ENCODE measurements around the gene PTPRJ.

Gene PTPRJ

GRCh38 chr11:48116437-48117228 lies 136.3 kb downstream of the PTPRJ start:
- H3K4me3 ChIP-seq (ENCODE audit: low read depth, low read length), result no peak overlapping the region
- TF ChIP-seq CTCF (IDR thresholded peaks at IDR 0.05; ENCODE audit: low read depth, low read length), result peak; percentile 37; the same call in 1 of the 2 replicates

GRCh38 chr11:48122246-48122645 lies 141.9 kb downstream of the PTPRJ start:
- H3K4me3 ChIP-seq (ENCODE audit: low read depth, low read length), result no peak overlapping the region

GRCh38 chr11:48122656-48123055 lies 142.3 kb downstream of the PTPRJ start:
- TF ChIP-seq CTCF (IDR thresholded peaks at IDR 0.05; ENCODE audit: low read depth, low read length), result no peak
- H3K4me3 ChIP-seq (ENCODE audit: low read depth, low read length), result no peak overlapping the region

More at GRCh38 chr11:48122246-48122645, 141.9 kb downstream of the PTPRJ start:
- TF ChIP-seq CTCF (IDR thresholded peaks at IDR 0.05; ENCODE audit: low read depth, low read length), result no peak

- TF ChIP-seq CTCF (IDR thresholded peaks at IDR 0.05; ENCODE audit: low read depth, low read length), result no peak
- H3K4me3 ChIP-seq (ENCODE audit: low read depth, low read length), result no peak overlapping the region
Measured at GRCh38 chr11:48123254-48123875, 143.0 kb downstream of the PTPRJ start.

- no peak for TF ChIP-seq CTCF (IDR thresholded peaks at IDR 0.05; ENCODE audit: low read depth, low read length)
- H3K4me3 ChIP-seq (ENCODE audit: low read depth, low read length), result no peak overlapping the region
Measured at GRCh38 chr11:48123934-48124755, 143.8 kb downstream of the PTPRJ start.

- TF ChIP-seq CTCF (IDR thresholded peaks at IDR 0.05; ENCODE audit: low read depth, low read length), result no peak
- H3K4me3 ChIP-seq (ENCODE audit: low read depth, low read length), result no peak overlapping the region
Measured at GRCh38 chr11:48124880-48125279, 144.5 kb downstream of the PTPRJ start.
